ENCODE data around the gene ERP44.
"Not testable (repeated sequence)": the region's sequence is repeated elsewhere in the genome, so short reads cannot be mapped to it uniquely, and the experiment has no call there.

ERP44 gene

DNA sequence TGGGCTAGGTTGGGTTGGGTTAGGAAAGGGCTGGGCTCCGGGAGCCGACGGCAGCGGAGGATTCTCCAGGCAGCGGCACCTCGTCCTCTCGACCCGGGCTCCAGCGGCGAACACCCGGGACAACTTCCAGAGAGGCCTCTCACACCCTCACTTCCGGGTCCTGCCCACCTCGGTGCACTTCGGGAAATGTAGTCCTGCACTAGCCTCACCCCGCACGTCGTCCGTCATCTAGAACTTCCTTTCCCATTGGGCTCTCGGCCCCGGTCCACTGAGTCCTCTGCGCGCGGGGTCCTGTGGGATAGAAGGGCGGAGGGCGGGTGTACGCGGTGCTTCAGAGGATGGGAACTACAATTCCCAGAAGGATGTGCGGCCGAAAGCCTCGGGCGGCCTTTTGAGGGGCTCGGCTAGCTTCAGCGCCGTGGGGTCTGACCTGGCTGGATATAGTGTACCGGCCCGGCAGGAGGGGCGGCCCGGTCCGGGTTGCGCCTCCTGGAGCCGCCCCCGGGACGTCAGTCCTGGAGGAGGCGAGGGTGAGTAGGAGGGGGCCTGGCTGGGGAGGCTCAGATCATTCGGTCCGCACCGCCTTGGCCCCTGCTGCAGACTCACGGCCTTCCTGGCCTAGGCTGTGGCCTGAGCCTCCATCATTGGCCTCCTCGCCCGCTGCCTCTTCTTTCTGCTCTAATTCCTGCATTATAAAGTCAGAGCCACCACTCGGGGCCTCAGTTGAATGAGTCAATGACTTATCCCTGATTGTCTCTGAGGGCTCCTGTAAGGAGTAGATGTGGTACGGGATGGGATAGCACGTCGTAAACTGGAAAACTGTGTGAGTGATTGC lies at the start of gene ERP44, which contains the start of gene INVS:
Gene ERP44 (minus strand): TSS at position 114 of the 835 bp plus-strand sequence. CDS start 160 bp downstream, outside the sequence.
Gene INVS (plus strand): TSS at position 357 of the 835 bp plus-strand sequence. CDS start 5,279 bp downstream, outside the sequence.
- DNase-seq (ENCODE audit: low spot score): peak; percentile 93

- DNase-seq (ENCODE audit: low spot score): not testable (repeated sequence)
Measured at GRCh38 chr9:100145976-100146375, 47.2 kb upstream of the ERP44 start.

GRCh38 chr9:100145167-100145934 lies 46.6 kb upstream of the ERP44 start:
- not testable (repeated sequence) for DNase-seq (ENCODE audit: low spot score)

DNA sequence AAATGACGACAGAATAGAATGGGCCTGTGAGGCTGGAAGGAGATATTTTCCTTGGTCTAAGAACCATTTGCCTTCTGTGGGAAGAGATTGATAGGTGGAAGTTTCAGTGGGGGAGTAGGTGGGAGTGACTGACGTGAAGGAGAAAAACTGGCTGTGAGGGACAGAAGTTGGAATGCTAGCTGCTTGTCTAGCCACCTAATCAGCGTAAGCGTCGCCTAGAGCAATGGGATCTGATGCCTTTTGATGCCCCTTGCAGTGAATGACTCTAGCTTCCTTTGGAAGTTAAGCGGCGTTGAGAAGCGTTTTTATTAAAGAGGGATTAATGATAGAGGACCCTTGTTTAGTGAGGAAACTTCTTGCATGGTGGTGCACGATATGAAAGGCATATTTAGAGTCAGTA lies 43.1 kb upstream of the ERP44 start:
- DNase-seq (ENCODE audit: low spot score): not testable (repeated sequence)

DNA sequence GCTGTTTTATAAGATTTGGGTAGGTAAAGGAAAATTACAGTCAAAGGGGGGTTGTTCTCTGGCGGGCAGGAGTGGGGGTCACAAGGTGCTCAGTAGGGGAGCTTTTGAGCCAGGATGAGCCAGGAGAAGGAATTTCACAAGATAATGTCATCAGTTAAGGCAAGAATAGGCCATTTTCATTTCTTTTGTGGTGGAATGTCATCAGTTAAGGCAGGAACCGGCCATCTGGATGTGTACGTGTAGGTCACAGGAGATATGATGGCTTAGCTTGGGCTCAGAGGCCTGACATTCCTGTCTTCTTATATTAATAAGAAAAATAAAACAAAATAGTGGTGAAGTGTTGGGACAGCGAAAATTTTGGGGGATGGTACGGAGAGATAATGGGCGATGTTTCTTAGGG lies 41.5 kb upstream of the ERP44 start:
- not testable (repeated sequence) for DNase-seq (ENCODE audit: low spot score)

DNA sequence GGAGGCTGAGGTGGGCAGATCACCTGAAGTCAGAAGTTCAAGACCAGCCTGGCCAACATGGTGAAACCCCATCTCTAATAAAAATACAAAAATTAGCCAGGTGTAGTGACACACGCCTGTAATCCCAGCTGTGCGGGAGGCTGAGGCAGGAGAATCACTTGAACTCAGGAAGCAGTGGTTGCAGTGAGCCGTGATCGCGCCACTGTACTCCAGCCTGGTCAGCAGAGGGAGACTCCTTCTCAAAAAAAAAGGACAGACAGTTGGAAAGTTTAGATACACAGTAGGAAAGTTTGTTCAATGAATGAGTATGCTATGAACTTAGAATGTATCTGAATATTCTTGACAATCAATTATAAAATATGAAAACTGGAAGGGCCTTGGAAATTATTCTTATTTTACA lies 38.0 kb upstream of the ERP44 start:
- not testable (repeated sequence) for DNase-seq (ENCODE audit: low spot score)

DNA sequence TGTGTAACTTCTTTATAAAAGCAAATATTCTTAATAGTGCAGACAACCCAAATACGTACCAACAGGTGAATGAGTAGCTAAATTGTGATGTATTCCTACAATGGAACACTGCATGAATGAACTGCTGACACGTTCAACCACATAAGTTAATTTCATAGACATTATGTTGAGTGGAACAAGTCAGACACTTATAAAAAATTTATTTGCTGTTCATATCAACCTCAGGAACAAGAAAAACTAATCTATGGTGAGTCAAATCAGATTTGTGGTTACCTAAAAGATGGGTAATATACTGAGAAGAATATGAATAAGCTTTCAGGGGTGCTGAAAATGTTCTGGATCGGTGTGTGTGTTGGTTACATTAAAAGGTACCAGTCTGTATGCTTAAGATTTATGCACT lies 35.9 kb upstream of the ERP44 start:
- no peak for DNase-seq (ENCODE audit: low spot score)

DNA sequence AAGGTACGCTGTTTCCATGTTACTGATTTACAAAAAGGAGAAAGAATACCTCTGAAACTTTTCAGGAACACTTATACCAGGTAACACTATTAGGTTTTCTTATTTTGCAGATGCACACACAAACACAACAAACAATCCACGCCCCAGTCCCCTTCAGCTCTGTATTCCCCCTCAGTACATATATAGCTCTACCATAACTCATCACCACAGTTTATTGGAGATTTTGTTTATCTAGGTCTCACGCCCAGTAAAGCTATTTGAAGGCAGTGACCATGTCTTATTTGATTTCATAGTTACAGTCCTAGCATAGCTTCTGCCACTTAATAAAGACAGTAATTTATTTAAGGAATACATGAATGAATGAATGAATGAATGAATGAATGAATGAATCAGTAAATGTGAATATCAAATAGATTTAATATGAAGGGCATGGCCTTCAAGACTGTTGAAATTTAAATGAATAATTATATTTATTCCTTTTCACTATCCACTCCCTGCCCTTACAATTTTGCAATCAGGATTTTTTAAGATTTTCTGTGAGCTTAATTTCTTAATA lies 33.2 kb upstream of the ERP44 start:
- DNase-seq (ENCODE audit: low spot score): no peak

DNA sequence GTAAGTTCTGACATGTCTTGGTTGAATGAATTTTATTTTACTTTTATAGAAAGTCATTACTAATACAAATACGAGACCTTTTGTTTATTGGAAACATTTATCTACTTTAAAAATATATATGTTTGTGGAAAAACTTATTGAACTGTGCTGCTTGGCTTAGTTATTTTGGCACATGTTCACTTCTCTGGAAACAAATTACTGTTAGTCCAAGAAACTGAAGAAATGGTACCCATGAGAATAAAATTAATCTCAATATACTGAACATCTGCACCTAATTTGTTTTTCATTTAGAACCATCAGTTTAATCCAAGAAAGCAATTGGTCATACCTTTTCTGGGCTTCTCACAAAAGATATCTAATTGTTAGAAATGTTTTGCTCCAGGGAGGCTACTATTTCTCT lies 32.4 kb upstream of the ERP44 start:
- no peak for DNase-seq (ENCODE audit: low spot score)

DNA sequence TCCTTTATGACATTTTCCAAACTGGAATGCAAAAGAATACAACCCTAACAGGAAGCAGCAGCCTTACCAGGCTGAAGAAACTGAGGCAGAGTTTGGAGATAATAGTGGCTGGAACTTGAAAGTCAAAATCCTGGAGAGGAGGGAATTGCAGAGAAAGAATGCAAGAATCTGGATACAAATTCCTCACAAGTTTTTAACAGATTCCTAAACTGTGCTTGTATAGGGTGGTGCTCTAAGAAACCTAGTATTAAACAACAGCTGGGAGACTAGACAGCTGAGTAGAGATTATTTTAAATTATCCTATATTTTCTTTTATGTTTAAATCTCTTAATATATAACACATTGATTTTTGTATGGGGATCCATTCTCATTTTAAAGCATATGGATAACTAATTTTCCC lies 31.0 kb upstream of the ERP44 start:
- no peak for DNase-seq (ENCODE audit: low spot score)

DNA sequence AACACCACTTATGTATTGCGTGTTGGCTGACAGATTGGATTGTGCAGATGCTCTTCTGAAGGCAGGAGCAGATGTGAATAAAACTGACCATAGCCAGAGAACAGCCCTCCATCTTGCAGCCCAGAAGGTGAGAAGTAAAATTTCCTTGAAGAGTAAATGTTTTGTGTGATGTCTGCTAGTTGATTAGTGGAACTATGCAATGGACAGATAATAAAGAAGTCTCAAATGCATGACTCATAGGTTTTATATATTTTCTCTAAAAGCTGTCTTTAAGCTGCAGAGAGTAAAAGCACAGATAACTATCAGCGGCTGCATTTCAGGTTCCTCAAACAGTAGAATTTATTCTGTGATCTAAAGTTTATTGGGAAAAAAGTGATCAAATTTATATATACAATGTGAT lies 27.6 kb upstream of the ERP44 start:
- DNase-seq (ENCODE audit: low spot score): no peak

DNA sequence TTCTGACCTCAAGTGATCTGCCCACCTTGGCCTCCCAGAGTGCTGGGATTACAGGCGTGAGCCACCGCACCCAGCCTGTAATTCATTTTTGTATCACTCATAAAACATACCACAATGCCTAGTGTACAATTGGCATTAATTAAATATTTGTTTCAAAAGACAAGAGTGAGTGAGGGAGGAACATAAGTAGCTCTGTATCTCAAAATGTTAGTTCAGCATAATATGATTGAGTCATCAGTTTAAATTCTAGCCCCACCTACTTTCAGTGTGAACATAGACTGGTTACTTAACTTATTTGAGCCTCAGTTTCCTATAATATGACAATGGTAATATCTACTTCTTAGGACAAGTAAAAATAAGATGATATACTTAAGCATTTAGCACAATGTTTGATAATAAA lies 27.1 kb upstream of the ERP44 start:
- no peak for DNase-seq (ENCODE audit: low spot score)

DNA sequence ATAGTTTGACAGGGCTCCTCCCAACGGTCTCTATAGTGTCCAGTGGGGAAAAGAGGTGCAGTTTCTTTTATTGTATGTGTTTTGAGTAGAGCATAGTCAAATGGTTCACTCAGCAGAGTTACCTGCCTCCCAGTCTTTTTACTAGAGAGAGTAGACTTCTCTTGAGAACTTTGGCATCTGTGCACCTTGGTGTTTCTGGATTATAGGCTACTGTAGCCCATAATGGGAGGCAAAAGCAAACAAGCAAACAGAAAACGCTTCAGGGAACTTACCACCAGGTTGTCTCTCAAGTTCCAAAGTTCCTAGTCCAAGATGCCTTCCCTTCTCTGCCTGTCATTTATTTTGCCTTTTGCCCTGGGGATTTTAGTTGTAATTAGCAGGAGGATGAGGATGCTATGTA lies 26.4 kb upstream of the ERP44 start:
- DNase-seq (ENCODE audit: low spot score): no peak

DNA sequence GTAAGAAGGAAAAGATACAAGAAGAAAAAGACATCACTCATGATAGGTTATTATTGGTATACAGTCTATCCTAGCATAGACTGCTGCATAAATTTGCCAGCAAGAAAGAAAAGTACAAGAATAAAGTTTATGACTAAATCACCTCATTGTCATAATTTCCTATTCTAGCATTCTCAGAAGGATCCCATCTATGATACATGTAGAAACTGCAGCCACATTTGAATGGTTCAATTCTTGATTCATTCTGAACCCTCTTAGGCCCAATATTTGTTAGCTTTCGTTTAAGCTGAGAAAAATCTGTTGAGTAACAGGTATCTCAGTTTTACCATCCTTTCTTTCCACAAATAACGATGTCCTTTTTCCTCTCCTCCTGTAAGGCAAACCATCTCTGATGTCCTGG lies 21.5 kb upstream of the ERP44 start:
- no peak for DNase-seq (ENCODE audit: low spot score)

GRCh38 chr9:100117316-100117715 lies 18.5 kb upstream of the ERP44 start:
- no peak for DNase-seq (ENCODE audit: low spot score)

- no peak for DNase-seq (ENCODE audit: low spot score)
Measured at GRCh38 chr9:100112677-100113336, 14.0 kb upstream of the ERP44 start.

DNA sequence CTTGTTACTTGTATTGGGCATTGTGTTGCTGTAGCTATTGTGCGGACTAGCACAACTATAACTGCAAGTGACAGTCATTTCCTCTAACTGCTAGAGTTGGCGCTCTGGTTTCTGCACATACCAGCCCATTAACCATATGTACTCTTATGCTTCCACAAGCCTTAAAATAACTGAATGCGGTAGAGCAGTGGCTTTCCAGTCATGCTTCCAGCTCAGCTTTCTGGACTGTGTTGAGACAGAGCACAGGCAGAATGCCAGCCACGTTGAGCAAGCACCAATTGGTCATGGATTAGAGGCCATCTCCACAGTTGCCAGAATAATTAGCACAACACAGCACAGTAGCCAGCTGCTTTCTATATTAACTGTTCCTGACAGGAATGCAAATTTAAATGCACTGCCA lies 12.4 kb upstream of the ERP44 start:
- DNase-seq (ENCODE audit: low spot score): peak; percentile 87

GRCh38 chr9:100108559-100108958 lies 9.8 kb upstream of the ERP44 start:
- DNase-seq (ENCODE audit: low spot score): no peak

DNA sequence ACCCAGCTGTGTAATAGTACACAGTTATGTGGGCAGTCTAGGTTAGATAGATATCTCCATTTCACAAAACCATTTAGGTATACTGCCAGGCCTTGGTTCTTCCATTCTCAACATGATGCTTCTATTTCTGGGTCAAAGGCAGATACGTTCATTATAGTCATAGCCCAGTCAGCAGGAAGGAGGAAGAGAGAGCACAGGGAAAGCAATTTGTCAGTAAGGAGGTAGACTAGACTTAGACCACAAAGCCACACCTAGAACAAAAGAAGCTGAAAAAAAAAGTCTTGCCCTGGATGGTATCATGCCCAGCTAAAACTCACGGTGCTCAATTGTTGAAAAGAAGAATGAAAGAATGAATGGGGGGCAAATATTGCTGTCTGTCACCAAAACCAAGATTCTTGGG lies 7.8 kb upstream of the ERP44 start:
- DNase-seq (ENCODE audit: low spot score): no peak

- no peak for DNase-seq (ENCODE audit: low spot score)
Measured at GRCh38 chr9:100105861-100106260, 7.1 kb upstream of the ERP44 start.

DNA sequence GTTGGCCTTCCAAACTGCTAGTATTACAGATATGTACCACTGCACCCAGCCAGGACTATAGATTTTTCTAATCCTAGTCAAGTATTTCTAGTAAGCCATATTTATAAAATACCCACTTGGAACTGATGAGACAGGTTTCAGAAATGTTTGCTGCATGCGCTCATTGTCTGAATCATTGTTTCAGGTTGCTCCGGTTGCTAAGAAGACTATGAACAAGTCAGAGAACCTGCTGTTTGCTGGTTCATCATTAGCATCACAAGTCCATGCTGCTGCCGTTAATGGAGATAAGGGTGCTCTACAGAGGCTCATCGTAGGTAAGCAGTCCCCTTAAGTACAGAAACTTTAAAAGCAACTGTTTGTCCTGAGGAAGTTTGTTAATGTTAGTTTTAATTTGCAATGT lies 5.5 kb upstream of the ERP44 start:
- no peak for DNase-seq (ENCODE audit: low spot score)

- no peak for DNase-seq (ENCODE audit: low spot score)
Measured at GRCh38 chr9:100101608-100102007, 2.8 kb upstream of the ERP44 start.
